Heart left ventricle (tissue), 13 donors: Measurements from ENCODE around the gene EN1.

Source experiments
- POLR2A ChIP-seq, 2 donors: fragments of 450-650 bp; IDR thresholded peaks; one replicate each; pipeline ENCODE4 v1.6.1; 2017; ENCODE audit warnings: antibody characterized with exemption in 2 of 2, mild to moderate bottlenecking in 2 of 2, moderate library complexity in 2 of 2
- TF ChIP-seq, protein P1 (sequence below), 12 donors: fragments of 200-600 bp; sonication (generic) in 4 of 12; IDR thresholded peaks; one replicate each; pipeline versions ENCODE4 v1.5.0 to v1.8.0; 2018 to 2022; ENCODE audit warnings: antibody characterized with exemption in 12 of 12, mild to moderate bottlenecking in 5 of 12
- donor health status: ischemic (EF 13 %, LVEDD 7.1; RV severe dilation, severe dysfunction).
- donor health status: DM: no; HTN: yes; CAD: no.
- donor health status: DM: no; HTN: no; CAD: no.
- donor health status: ischemic (EF 25% LVEDD 6.9; RV normal size, moderate dysfunction).
- donor health status: ischemic (EF 25% LVEDD 5.7; RV mildly dilated, moderate dysfunction).
- donor health status: ischemic (EF 35%, LVEDD 5.7; RV mildly dilated, moderate dysfunction).
- donor health status: nonischemic (EF 11% LVEDD 7.7; RV severe dilation, severe dysfunction).
- donor health status: DM: yes; HTN: yes; CAD: no.
- donor health status: PGD.
- donor health status: ischemic (EF 29% LVEDD 5.4; RV normal size, mild dysfunction).
- donor health status: nonischemic (EF 23%, LVEDD 6.1; RV moderate dilation, normal function).

- TF ChIP-seq, protein P1, sequence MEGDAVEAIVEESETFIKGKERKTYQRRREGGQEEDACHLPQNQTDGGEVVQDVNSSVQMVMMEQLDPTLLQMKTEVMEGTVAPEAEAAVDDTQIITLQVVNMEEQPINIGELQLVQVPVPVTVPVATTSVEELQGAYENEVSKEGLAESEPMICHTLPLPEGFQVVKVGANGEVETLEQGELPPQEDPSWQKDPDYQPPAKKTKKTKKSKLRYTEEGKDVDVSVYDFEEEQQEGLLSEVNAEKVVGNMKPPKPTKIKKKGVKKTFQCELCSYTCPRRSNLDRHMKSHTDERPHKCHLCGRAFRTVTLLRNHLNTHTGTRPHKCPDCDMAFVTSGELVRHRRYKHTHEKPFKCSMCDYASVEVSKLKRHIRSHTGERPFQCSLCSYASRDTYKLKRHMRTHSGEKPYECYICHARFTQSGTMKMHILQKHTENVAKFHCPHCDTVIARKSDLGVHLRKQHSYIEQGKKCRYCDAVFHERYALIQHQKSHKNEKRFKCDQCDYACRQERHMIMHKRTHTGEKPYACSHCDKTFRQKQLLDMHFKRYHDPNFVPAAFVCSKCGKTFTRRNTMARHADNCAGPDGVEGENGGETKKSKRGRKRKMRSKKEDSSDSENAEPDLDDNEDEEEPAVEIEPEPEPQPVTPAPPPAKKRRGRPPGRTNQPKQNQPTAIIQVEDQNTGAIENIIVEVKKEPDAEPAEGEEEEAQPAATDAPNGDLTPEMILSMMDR (IDR thresholded peaks at IDR 0.05) = no peak
- TF ChIP-seq POLR2A (IDR thresholded peaks at IDR 0.05) = no peak
Measured at GRCh38 chr2:118850901-118851415, 3.5 kb upstream of the EN1 start.
